ENCODE results near the gene RGS19. TPM values are rescaled to one million over a fixed set of nuclear protein-coding genes. Genes with fewer than 3 reads are reported as not detected.

RGS19 gene
- total RNA-seq, 4 donors from 2014 or later = 15.6 to 44.5 (median 20.4) TPM

GRCh38 chr20:64083804-64084684, 4.7 kb upstream of the RGS19 start, which contains the start of gene LKAAEAR1:
Gene LKAAEAR1 (minus strand): TSS chr20:64084398. CDS start chr20:64084219, 179 bp downstream.
- TF ChIP-seq CTCF (IDR thresholded peaks at IDR 0.05; ENCODE audit: low read depth) = no peak

GRCh38 chr20:64083378-64083803, 4.1 kb upstream of the RGS19 start:
- no peak for TF ChIP-seq CTCF (IDR thresholded peaks at IDR 0.05; ENCODE audit: low read depth)

GRCh38 chr20:64082820-64083377, 3.6 kb upstream of the RGS19 start:
- no peak for TF ChIP-seq CTCF (IDR thresholded peaks at IDR 0.05; ENCODE audit: low read depth)

GRCh38 chr20:64082126-64082731, 2.9 kb upstream of the RGS19 start:
- TF ChIP-seq CTCF (IDR thresholded peaks at IDR 0.05; ENCODE audit: low read depth) = no peak

- TF ChIP-seq CTCF (IDR thresholded peaks at IDR 0.05; ENCODE audit: low read depth) = no peak
Observed at GRCh38 chr20:64081624-64081964, 2.3 kb upstream of the RGS19 start.

- no peak for TF ChIP-seq CTCF (IDR thresholded peaks at IDR 0.05; ENCODE audit: low read depth)
Observed at GRCh38 chr20:64080813-64081623, 1.7 kb upstream of the RGS19 start.

Data from subcutaneous adipose tissue (tissue), 4 donors.